GM18907 (cell line): ENCODE data around the gene SCMH1.
A peak's percentile ranks its signal among the peaks of the same experiment; 100 is the strongest.

Experiments
- ATAC-seq: cut with Tn5 transposase; IDR thresholded peaks from one replicate; pipeline ENCODE4 v1.9.1; 2021; ENCODE audit warnings: mild to moderate bottlenecking, moderate library complexity; ENCODE audit not compliant: unreplicated experiment

The SCMH1 gene

GRCh38 chr1:41009466-41009865 is 232.6 kb downstream of the SCMH1 start:
- ATAC-seq = no peak

- no peak for ATAC-seq
Measured at GRCh38 chr1:41006942-41007865, 234.9 kb downstream of the SCMH1 start.

- ATAC-seq = no peak
Measured at GRCh38 chr1:41005876-41006275, 236.2 kb downstream of the SCMH1 start.

- ATAC-seq = peak; percentile 93
Measured at GRCh38 chr1:41003640-41004220, 238.4 kb downstream of the SCMH1 start.

GRCh38 chr1:41003127-41003639 is 238.9 kb downstream of the SCMH1 start:
- peak; percentile 6 for ATAC-seq

- ATAC-seq = no peak
Measured at GRCh38 chr1:40998668-40999067, 243.4 kb downstream of the SCMH1 start.

GRCh38 chr1:40997096-40997495 is 245.0 kb downstream of the SCMH1 start:
- ATAC-seq = no peak

GRCh38 chr1:40989066-40989465 is 253.0 kb downstream of the SCMH1 start:
- no peak for ATAC-seq

- no peak for ATAC-seq
Measured at GRCh38 chr1:40988280-40988679, 253.8 kb downstream of the SCMH1 start.

GRCh38 chr1:40987439-40988276 is 254.4 kb downstream of the SCMH1 start:
- no peak for ATAC-seq

GRCh38 chr1:40986956-40987355 is 255.2 kb downstream of the SCMH1 start:
- ATAC-seq = no peak

- ATAC-seq = no peak
Measured at GRCh38 chr1:40986328-40986783, 255.8 kb downstream of the SCMH1 start.

GRCh38 chr1:40985875-40986274 is 256.2 kb downstream of the SCMH1 start:
- ATAC-seq = no peak

- no peak for ATAC-seq
Measured at GRCh38 chr1:40985161-40985560, 256.9 kb downstream of the SCMH1 start.

- ATAC-seq = no peak
Measured at GRCh38 chr1:40984531-40984930, 257.6 kb downstream of the SCMH1 start.

- no peak for ATAC-seq
Measured at GRCh38 chr1:40984066-40984465, 258.0 kb downstream of the SCMH1 start.

- no peak for ATAC-seq
Measured at GRCh38 chr1:40983286-40983685, 258.8 kb downstream of the SCMH1 start.

- no peak for ATAC-seq
Measured at GRCh38 chr1:40982721-40983120, 259.4 kb downstream of the SCMH1 start.

- no peak for ATAC-seq
Measured at GRCh38 chr1:40981691-40982448, 260.2 kb downstream of the SCMH1 start.

- ATAC-seq = peak; percentile 13
Measured at GRCh38 chr1:40980453-40981121, 261.5 kb downstream of the SCMH1 start.
